HS-27A (cell line): ENCODE results near the gene GPR173.
A peak's percentile ranks its signal among the peaks of the same experiment; 100 is the strongest.

Experiments used
- DNase-seq: peaks from one replicate; pipeline ENCODE4 v3.0.0-alpha.2; 2012; ENCODE audit warnings: low read depth, missing footprints

Gene GPR173

DNA sequence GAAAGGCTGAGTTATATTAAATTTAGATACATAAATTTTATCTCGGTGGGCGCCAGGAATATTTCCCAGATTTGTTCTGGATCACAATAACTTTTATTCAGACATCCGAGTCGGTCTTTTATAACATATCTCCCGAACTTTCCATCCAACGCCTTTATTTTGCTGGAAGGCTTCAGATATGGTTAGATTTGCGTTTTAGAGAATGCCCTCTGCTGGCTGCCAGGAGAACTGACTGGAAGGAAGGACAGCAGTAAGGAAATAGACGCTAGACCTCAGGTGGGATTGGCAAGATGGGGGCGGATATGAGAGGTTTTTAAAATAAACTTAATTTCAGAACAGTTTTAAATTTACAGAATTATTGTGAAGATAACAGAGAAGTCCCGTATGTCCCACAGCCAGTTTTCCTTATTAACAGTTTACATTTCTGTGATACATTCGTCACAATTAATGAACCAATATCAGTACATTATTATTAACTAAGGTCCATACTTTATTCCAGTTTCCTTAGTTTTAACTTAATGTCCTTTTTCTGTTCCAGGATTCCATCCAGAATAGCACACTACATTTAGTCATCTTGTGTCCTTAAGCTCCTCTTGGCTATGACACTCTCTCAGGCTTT, 40.7 kb downstream of the GPR173 start:
- no peak for DNase-seq

DNA sequence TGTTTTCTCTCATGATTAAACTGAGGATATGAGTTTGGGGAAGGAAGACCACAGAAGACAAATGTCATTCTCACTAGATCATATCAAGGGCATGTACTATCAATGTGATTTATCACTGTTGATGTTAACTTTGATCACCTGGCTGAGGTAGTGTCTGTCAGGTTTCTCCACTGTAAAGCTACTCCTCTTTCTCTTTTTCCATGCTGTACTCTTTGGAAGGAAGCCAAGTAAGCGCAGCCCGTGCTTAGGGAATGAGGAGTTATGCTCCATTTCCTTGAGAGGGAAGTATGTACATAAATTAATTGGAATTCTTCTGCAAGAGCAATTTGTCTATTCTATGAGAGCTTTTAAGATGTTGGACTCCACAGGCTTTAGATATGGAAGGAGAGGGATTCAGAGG, 41.3 kb downstream of the GPR173 start:
- no peak for DNase-seq

DNA sequence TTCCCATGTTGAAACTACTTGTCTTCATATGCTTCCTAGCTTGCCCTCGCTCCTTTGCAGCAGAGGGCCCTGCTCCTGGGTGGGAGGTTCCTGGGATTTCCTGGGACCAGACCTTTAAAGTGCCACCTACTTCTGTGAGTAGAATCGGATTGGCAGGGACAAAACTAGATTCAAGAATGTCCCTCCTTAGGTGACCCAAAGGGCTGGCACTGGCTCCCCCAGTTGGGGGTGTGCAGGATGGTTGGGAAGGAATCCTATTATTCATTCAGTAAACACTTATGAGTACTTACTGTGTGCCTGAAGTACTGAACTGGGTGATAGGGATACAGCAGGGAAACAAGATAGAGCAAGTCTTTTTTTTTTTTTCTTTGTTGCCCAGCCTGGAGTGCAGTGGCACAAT, 42.8 kb downstream of the GPR173 start:
- no peak for DNase-seq

DNA sequence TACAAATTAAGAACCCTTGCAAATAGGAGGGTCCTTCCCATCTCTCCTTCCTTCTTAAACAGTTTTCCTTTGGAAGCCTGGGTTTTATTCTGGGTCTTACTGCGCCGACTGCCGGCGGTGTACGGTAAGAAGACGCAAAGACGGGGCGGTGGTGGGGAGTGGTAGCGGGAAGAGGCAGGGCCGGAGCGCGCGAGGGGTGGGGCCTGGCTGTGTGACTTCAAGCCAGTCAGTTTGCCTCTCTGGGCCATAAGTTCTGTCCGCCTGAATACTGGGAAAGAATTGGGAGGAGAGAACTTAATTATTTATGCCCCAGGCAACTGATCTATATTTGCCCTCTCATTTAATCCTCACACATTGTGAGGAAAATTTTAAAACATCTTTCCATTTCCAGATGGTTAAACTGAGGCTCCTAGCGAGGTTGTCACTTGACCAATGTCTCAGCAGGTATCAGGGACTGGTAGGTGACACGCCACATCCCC, 44.6 kb downstream of the GPR173 start:
- DNase-seq: no peak

DNA sequence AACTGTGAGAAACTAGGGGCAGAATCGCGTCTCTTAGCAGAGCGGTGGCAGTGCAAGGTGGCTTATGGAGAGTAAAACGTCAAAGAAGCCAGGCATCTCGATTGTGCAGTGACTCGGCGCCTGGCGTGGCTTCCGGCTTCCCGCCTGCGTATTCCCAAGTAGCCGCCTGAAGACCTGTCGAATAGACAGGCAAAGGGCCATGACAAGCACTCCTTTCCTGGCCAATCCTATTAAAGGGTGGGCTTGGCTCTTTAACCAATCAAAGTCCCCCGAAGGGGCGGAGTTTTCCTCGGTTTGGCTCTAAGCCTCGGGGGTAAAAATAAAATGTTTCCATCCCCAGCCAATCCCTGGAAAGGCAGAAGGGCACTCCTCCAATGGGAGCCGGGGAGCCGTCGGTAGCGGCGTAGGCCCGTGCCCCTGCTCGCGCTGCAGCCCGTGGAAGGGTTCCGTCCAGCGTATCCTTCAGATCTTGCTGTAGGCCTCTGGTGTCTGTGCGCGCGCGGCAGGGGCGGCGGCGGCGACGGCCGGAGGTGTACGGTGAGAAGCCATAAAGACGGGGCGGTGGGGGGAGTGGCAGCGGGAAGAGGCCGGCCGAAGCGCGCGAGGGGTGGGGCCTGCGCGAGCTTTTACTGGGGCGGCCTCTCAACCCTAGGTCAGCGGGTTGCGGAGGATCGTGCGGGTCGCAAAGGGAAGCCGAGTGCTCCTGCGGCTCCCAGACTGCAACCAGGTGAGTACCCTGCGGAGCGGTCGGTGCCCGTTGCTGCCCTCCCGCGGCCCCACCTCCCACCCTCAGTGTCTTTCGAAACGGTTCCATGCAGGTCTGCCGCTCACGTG, 45.4 kb downstream of the GPR173 start, which contains the start of gene KANTR:
Gene KANTR (plus strand): TSS at position 395 of the 834 bp plus-strand sequence. CDS start 30,131 bp downstream, outside the sequence.
- DNase-seq: peak; percentile 77

DNA sequence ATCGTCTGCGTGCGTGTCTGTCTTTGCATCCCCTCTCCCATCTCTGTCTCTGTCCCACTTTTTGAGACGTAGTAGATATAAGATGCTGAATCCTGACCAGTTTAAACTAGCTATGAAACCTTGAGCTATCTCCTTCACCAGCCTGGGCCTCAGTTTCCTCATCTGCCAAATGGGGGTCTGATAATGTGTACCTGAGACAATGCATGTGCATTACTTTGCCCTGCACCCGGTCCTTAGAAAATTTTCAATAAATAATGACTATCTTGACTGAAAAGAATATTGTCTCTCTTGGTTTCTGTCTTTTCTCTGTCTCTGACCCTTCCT, 46.0 kb downstream of the GPR173 start:
- DNase-seq: no peak

DNA sequence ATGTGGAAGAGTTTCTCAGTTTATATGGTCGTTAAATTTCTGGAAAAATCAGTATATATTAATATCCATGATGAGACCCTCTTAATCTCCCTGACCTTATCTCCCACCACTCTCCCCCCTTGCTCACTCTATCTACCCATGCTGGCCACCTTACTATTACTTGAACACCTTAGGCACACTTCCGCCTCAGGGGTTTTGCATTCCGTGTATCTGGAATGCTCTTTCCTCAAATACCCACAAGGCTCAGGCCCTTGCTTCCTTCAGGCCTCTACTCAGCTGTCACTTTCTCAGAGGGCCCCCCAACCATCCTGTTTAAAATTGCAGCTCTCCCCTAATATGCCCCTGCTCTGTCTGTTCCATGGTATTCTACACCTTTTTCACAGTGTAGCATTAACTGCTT, 47.2 kb downstream of the GPR173 start:
- DNase-seq: no peak

DNA sequence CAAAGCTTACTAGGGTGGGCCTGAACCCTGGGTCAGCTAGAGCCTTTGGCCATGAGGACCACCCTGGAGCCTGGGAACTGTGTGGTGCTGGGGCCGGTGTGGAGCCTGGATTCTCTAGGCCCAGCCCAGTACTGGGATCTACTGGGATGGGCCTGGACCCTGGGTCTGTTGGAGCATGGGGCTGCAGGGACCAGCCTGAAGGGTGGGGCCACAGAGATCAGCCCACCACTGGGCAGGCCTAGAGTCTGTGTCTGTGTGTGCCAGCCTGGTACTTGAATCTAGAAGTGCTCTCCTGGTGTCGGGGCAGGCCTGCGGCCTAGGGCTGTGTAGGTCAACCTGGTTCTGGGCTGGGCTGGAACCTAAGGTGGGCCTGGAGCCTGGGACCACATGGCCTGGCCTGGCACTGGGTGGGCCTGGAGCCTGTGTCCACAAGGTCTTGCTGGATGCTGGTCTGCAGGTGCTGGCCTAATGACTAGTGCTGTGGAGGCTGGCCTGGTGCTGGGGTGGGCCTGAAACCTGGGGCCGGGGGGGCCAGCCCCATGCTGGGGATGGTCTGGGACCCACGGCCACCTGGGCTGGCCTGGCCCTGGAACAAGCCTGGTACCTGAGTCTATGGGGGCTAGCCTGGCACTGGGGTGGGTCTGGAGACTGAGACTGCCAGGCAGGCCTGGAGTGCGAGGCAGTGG, 66.4 kb downstream of the GPR173 start:
- no peak for DNase-seq

DNA sequence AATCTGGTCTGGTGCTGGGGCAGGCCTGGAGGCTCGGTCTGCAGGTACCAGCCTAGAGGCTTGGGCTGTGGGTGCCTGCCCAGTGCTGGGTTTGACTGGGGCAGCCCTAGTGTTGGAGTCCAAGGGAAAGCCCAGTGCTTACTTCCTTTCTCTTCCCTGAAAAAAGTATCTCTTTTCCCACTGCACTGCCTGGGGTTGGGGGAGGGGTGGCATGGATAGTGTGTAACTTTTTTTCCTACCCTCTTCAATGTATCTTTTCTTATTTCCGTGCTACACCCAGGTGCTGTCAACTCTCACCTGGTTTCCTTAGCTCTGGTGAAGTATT, 66.9 kb downstream of the GPR173 start:
- DNase-seq: no peak

DNA sequence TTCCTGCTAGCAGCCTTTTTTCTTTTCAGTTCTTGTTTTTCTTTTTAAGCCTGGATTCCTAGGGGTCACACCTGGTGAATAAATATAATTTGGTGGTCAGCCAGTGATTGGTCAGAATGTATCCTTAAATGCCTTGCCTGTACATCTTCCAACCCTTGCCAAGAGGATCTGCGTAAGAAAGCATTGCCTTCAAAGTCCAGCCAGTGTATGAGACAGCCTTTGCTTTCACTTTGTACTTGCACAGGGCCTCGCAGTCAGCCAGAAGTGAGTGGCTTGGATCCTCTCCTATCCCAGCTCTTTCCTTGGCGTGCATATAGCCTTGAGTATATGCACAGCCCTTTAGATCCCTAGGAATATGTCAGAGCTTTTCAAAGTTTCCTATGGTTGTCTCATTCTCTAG, 67.5 kb downstream of the GPR173 start:
- DNase-seq: no peak

DNA sequence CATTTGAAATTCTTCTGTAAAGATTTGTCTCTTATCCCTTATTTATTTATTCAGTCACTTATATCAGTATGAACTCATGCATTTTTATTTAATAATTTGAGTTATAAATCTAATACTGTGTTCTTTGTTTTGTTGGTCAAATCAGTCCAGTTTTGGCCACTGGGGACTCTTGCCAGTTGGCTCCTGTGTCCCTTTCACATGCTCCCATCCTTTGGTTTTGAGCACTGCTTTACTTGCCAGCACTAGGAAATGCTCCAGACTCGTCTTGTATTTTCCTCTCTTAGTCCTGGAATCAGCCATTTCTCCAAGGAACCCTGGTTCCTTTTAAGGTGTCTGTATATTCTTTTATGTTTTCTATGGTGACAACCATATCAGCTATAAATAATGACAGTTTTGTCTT, 73.4 kb downstream of the GPR173 start:
- no peak for DNase-seq

DNA sequence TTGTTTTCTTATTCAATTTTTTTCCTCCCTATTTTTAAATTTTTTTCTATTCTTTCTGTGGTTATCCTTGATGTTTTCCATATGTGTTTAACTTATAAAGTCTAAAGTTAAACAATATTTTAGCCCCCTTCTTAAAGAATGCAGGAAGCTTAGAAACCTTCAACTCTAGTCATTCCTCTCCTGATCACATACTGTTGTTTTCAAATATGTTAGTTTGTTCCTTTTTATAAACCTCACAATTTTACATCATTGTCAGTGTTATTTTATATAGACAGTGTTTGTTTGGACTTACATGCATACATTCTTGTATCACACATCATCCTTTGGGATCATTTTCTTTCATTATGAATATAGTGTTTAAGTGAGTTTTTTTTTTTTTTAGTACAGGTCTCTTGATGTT, 76.9 kb downstream of the GPR173 start:
- DNase-seq: no peak

DNA sequence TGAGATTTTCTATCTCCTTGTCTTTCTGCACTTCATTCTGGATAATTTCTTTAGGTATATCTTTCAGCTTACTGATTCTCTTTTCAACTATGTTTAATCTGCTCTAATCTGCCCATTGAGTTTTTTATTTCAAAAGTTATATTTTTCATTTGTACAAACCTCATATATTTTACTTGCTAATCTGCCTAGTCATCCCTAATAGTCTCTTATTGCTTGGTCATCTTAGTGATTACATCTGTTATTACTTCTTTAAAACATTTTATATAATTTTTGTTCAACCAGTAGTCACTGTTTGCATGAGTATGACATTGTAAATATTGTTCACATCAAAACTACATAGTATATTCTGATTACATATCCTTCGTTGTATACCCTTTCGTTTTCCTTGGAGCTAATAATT, 77.8 kb downstream of the GPR173 start:
- no peak for DNase-seq

DNA sequence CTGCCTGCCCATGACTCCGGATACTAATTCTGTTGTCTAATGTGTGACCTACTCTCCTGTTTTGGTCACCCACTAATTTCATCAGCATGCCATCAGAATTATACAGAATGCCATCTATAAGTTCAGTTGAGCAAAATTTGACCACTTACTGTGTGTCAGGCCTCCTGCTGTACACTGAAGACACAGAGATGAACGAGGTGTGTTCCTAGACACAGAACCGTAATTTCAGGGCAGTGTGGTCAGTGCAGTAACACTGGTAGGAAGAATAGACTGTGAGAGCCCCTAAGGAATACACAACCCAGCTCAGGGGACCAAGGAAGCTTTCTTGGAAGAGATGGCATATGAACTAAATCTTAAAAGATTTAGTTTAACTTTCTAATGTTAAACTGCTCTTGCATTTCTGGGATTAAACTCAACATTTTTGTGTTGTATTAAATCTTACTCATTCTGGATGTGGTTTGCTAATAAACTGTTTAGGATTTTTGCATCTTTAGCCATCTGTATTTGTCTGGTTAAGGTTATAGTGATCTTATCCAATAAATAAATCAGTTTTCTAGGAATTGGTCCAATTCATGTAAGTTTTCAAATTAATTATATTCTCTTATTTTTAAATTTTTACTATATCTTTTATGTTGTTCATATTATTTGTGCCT, 79.6 kb downstream of the GPR173 start:
- DNase-seq: no peak
